H1 (cell line): Measurements from ENCODE around the gene ANKRD17. TPM values are rescaled to one million over a fixed set of nuclear protein-coding genes. Genes with fewer than 3 reads are reported as not detected.

Experiments used
- BRCA1 ChIP-seq: IDR thresholded peaks from 2 replicates; pipeline ENCODE4 v1.6.1; 2012; ENCODE audit warnings: low read depth, low read length, improper control_type of control experiment
- CTCF ChIP-seq, 3 experiments: IDR thresholded peaks; 1 replicate in 2 of 3; 2 replicates in 1 of 3; pipeline versions ENCODE4 v1.5.1 to v1.6.1; 2011; ENCODE audit warnings: low read length in 3 of 3, mild to moderate bottlenecking in 3 of 3, inconsistent platforms in 2 of 3, low read depth in 1 of 3, moderate library complexity in 1 of 3; ENCODE audit not compliant: insufficient read depth in 1 of 3; ENCODE audit errors: control extremely low read depth in 1 of 3
- TEAD4 ChIP-seq: IDR thresholded peaks from 2 replicates; pipeline ENCODE4 v1.6.1; 2012; ENCODE audit warnings: low read depth, low read length, inconsistent platforms, mixed read lengths
- polyA plus RNA-seq, 7 experiments: library from polyadenylated mRNA; depleted of rRNA in 3 of 7; stranded (reverse) in 5 of 7; unstranded in 2 of 7; fragments of >200 nt in 5 of 7; fragments of 200-250 nt in 2 of 7; gene quantifications; 1 replicate in 5 of 7; 2 replicates in 1 of 7; 4 replicates in 1 of 7; pipeline versions ENCODE4 v1.2.1 to v1.2.3, GENCODE V29; 2011 to 2013; ENCODE audit warnings: missing spikeins in 2 of 7, mixed read lengths in 2 of 7
- total RNA-seq: library from RNA; stranded (reverse); fragmentation: NEBNext Ultra II Directional; extraction: Animal tissue kit (Norgen Biotek cat#: 25700); gene quantifications from 2 replicates; pipeline ENCODE4 v1.2.1, GENCODE V29; 2021
- TF ChIP-seq, protein P1 (sequence below): IDR thresholded peaks from 2 replicates; pipeline ENCODE4 v1.6.1; 2012; ENCODE audit warnings: inconsistent platforms

ANKRD17 gene
- total and polyA plus RNA-seq, 2 of the 8 experiments (the other 6 are each of a cell fraction or from before 2014, with no cell fraction given), result 42.4 to 93.7 TPM

GRCh38 chr4:73223258-73223650 lies 35.3 kb downstream of the ANKRD17 start (continued):
- TF ChIP-seq, protein P1, sequence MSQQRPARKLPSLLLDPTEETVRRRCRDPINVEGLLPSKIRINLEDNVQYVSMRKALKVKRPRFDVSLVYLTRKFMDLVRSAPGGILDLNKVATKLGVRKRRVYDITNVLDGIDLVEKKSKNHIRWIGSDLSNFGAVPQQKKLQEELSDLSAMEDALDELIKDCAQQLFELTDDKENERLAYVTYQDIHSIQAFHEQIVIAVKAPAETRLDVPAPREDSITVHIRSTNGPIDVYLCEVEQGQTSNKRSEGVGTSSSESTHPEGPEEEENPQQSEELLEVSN, result no peak
- TF ChIP-seq CTCF (IDR thresholded peaks at IDR 0.05; ENCODE audit: control extremely low read depth in 1 of 3, insufficient read depth in 1 of 3, low read depth in 1 of 3, low read length in 3 of 3), result no peak
- no peak for TF ChIP-seq TEAD4
- no peak for TF ChIP-seq BRCA1
